GM18508 (cell line): Measurements from ENCODE around the gene TGFBR2.

Experiments
- ATAC-seq: cut with Tn5 transposase; IDR thresholded peaks from one replicate; pipeline ENCODE4 v1.9.1; 2021; ENCODE audit warnings: moderate number of reproducible peaks; ENCODE audit not compliant: insufficient read depth, unreplicated experiment

The TGFBR2 gene

GRCh38 chr3:30606301-30607031 lies at the start of gene TGFBR2:
Gene TGFBR2, plus strand, starts transcription at chr3:30606601. Its CDS starts 283 bp downstream, at chr3:30606884.
- ATAC-seq, result peak; percentile 69

GRCh38 chr3:30557746-30558303 lies 48.6 kb upstream of the TGFBR2 start:
- ATAC-seq, result no peak

- no peak for ATAC-seq
Measured at GRCh38 chr3:30563956-30564355, 42.4 kb upstream of the TGFBR2 start.

GRCh38 chr3:30567139-30567753 lies 39.2 kb upstream of the TGFBR2 start:
- no peak for ATAC-seq

GRCh38 chr3:30576946-30577345 lies 29.5 kb upstream of the TGFBR2 start:
- no peak for ATAC-seq

GRCh38 chr3:30577788-30578187 lies 28.6 kb upstream of the TGFBR2 start:
- ATAC-seq, result no peak

GRCh38 chr3:30578479-30578878 lies 27.9 kb upstream of the TGFBR2 start:
- ATAC-seq, result no peak

- no peak for ATAC-seq
Measured at GRCh38 chr3:30578986-30579579, 27.3 kb upstream of the TGFBR2 start.

GRCh38 chr3:30581067-30581585 lies 25.3 kb upstream of the TGFBR2 start:
- no peak for ATAC-seq

GRCh38 chr3:30581982-30582381 lies 24.4 kb upstream of the TGFBR2 start:
- ATAC-seq, result no peak

- no peak for ATAC-seq
Measured at GRCh38 chr3:30583973-30584372, 22.4 kb upstream of the TGFBR2 start.

- no peak for ATAC-seq
Measured at GRCh38 chr3:30585654-30586053, 20.7 kb upstream of the TGFBR2 start.

- no peak for ATAC-seq
Measured at GRCh38 chr3:30586096-30586805, 20.1 kb upstream of the TGFBR2 start.

GRCh38 chr3:30586806-30587486 lies 19.5 kb upstream of the TGFBR2 start:
- no peak for ATAC-seq

GRCh38 chr3:30587904-30588303 lies 18.5 kb upstream of the TGFBR2 start:
- no peak for ATAC-seq

GRCh38 chr3:30596152-30596551 lies 10.2 kb upstream of the TGFBR2 start:
- ATAC-seq, result no peak

- no peak for ATAC-seq
Measured at GRCh38 chr3:30597131-30597768, 9.2 kb upstream of the TGFBR2 start.

GRCh38 chr3:30597769-30598134 lies 8.6 kb upstream of the TGFBR2 start:
- ATAC-seq, result no peak
